ENCODE measurements around the gene RGS7BP. TPM values are rescaled to one million over a fixed set of nuclear protein-coding genes. Genes with fewer than 3 reads are reported as not detected.
"Not testable (repeated sequence)": the region's sequence is repeated elsewhere in the genome, so short reads cannot be mapped to it uniquely, and the experiment has no call there.

Gene RGS7BP
- total RNA-seq, 2 donors from 2014 or later, result 0.12 to 0.35 TPM

DNA sequence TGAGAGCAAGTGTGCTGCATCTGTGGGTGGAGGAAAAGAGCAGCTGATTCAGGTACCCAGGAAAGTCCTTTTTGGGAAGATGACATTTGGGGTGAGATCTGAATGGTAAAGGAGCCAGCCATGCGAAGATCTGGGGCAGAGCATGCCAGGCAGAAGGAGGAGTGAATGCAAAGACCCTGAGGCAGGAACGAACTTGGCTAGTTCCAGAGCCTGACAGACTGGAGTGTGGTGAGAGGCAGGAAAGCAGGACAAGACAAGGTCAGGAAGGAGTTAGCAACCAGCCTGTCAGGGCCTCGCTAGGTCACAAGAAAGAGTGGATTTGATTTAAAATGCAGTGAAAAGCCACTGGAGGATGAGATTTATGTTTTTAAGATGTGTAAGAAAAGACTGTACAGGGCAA lies 28.2 kb downstream of the RGS7BP start:
- no peak overlapping the region for H3K9ac ChIP-seq (ENCODE audit: low read depth in 2 of 2, low read length in 2 of 2)
- no peak overlapping the region for H3K4me3 ChIP-seq
- TF ChIP-seq, protein P1, sequence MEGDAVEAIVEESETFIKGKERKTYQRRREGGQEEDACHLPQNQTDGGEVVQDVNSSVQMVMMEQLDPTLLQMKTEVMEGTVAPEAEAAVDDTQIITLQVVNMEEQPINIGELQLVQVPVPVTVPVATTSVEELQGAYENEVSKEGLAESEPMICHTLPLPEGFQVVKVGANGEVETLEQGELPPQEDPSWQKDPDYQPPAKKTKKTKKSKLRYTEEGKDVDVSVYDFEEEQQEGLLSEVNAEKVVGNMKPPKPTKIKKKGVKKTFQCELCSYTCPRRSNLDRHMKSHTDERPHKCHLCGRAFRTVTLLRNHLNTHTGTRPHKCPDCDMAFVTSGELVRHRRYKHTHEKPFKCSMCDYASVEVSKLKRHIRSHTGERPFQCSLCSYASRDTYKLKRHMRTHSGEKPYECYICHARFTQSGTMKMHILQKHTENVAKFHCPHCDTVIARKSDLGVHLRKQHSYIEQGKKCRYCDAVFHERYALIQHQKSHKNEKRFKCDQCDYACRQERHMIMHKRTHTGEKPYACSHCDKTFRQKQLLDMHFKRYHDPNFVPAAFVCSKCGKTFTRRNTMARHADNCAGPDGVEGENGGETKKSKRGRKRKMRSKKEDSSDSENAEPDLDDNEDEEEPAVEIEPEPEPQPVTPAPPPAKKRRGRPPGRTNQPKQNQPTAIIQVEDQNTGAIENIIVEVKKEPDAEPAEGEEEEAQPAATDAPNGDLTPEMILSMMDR (IDR thresholded peaks at IDR 0.05), result no peak
- H3K9me3 ChIP-seq, result no peaks in the 10 kb centered on the region
- intact Hi-C loops (cut with DNase I), result no loop called here
- H3K27ac ChIP-seq, result no peak overlapping the region
- no peak for DNase-seq
- H3K4me1 ChIP-seq, result no peaks in the 10 kb centered on the region
- no peaks in the 10 kb centered on the region for H3K27me3 ChIP-seq
- H3K36me3 ChIP-seq, result no peaks in the 10 kb centered on the region

DNA sequence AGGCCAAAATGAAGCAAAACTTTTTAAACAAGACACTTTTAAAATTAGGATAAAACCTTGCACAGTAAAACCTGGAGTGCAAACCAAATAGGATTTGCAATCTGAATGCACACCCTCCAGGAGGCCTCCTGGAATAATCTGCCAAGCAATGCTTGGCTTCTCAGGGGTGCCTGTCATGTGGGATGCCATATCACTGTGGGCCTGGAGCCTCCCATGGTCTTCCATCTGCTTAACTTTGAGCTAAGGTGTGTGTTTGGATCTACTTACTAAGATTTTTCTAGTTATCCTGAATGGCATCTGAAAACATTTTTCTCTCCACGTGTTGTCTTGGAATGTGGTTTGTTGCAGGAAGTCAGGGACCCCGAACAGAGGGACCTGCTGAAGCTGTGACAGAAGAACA lies 52.1 kb downstream of the RGS7BP start:
- Histone ChIP-seq H3K36me3 (no peaks in the 10 kb centered on the region), H3K9me3 (no peaks in the 10 kb centered on the region), H3K9ac (ENCODE audit: low read depth in 2 of 2, low read length in 2 of 2) (no peak overlapping the region), H3K4me3 (no peak overlapping the region), H3K27ac (no peak overlapping the region), H3K27me3 (no peaks in the 10 kb centered on the region), H3K4me1 (no peaks in the 10 kb centered on the region)
- intact Hi-C loops (cut with DNase I), result no loop called here
- TF ChIP-seq, protein P1 (IDR thresholded peaks at IDR 0.05), result no peak
- no peak for DNase-seq

DNA sequence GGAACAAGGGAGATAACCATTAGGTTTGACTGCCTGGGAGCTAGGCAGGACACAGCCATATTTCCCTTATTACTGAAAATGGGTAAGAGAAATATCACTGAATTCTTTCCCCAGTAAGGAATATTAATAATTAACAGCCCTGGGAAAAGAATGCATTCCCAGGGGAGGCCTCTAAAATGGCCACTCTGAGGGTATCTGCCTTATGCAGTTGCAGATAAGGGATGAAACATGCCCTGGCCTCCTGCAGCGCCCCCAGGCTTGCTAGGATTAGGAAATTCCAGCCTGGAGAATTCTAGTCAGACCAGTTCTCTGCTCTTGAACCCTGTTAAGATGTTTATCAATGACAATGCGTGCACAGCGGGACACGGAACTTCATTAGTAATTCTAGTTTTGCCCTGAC lies 52.8 kb downstream of the RGS7BP start:
- H3K4me1 ChIP-seq; H3K9ac ChIP-seq (ENCODE audit: low read depth in 2 of 2, low read length in 2 of 2); H3K27me3 ChIP-seq; H3K4me3 ChIP-seq; H3K36me3 ChIP-seq; intact Hi-C loops (cut with DNase I); DNase-seq; H3K9me3 ChIP-seq; H3K27ac ChIP-seq: not testable (repeated sequence)

DNA sequence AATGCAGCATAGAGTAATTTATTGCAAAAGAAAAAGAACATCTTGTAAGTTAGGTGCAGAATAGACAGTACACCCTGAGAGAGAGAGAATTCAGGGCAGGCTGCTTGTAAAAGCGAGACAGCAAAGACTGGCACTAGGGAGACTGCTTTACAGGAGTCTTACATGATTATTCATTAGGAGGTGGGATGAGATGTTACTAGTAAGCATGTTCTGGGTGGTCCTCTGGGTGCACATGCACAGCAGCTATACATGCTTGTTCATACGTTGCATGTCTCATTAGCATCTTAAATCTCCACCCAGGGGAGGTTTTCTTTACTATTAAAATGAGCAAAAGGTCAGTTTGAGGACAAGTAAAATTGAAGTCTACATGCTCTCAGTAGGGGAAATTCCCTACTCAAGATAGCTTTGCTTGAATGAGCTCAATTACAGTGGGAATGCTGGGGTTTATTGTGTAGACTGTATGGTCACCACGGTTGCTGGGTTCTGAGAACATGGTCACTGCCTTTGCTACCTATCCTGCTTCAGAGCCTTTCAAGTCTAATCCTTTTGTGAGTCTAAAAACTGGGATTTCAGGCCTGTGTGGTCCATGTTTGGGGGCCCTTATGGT lies 60.6 kb downstream of the RGS7BP start:
- H3K4me3 ChIP-seq, result no peak overlapping the region

DNA sequence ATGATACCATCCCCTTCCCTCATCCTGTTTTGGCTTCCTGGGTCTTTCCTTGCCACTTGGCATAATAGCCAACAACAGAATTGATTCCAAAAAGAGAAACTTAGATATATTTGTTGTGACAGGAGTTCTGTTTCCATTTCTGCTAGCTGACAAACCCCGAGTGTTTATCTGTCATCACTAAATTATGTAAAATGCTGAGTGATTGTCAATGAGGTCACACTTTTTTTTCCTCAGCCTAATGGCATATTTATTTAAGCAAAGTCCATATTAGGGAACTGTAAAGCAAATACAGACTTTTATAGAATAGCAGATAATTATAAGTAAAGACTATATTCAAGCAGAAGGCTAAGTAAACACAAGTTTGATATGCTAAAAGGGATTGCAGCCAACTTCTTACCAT lies 64.0 kb downstream of the RGS7BP start:
- Histone ChIP-seq H3K36me3 (no peaks in the 10 kb centered on the region), H3K27me3 (no peaks in the 10 kb centered on the region), H3K4me3 (no peak overlapping the region), H3K9ac (ENCODE audit: low read depth in 2 of 2, low read length in 2 of 2) (no peak overlapping the region), H3K4me1 (no peaks in the 10 kb centered on the region), H3K27ac (no peak overlapping the region), H3K9me3 (no peaks in the 10 kb centered on the region)
- no peak for DNase-seq
- intact Hi-C loops (cut with DNase I), result no loop called here
- TF ChIP-seq, protein P1 (IDR thresholded peaks at IDR 0.05), result no peak

More for the DNA sequence above, 60.6 kb downstream of the RGS7BP start:
- Histone ChIP-seq H3K36me3 (no peaks in the 10 kb centered on the region), H3K9ac (ENCODE audit: low read depth in 2 of 2, low read length in 2 of 2) (no peak overlapping the region), H3K27ac (no peak overlapping the region), H3K9me3 (no peaks in the 10 kb centered on the region), H3K4me1 (no peaks in the 10 kb centered on the region), H3K27me3 (no peaks in the 10 kb centered on the region)
- intact Hi-C loops (cut with DNase I), result no loop called here
- no peak for DNase-seq
- TF ChIP-seq, protein P1 (IDR thresholded peaks at IDR 0.05), result no peak

DNA sequence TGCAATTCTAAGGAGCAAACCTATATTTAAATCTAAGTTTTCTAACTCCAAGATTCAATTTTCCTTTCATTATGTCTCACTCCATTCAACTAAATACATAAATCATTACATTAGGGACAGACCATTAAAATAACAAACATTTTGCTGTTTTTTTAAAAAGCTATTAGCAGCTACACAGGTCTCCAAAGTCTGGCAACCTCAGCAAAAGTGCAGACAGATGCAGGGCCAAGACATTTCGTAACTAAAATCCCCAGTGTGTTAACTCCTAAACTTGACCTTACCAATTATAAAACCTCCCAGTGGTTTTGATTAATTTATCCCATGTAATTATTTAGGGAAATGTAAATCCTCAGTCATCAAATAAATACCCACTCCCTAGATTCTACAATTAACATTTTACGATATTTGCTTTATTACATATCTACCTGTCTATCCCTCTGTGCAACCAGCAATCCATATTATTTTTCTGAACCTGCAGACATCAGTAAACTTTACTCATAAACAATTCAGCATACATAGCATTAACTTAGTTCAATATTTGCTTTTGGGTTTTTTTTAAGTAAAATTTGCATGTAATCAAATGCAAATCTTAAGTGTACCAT lies 64.7 kb downstream of the RGS7BP start:
- Histone ChIP-seq H3K36me3 (no peaks in the 10 kb centered on the region), H3K27ac (no peak overlapping the region), H3K4me1 (no peaks in the 10 kb centered on the region), H3K27me3 (no peaks in the 10 kb centered on the region), H3K9ac (ENCODE audit: low read depth in 2 of 2, low read length in 2 of 2) (no peak overlapping the region), H3K9me3 (no peaks in the 10 kb centered on the region), H3K4me3 (no peak overlapping the region)
- intact Hi-C loops (cut with DNase I), result no loop called here
- TF ChIP-seq, protein P1 (IDR thresholded peaks at IDR 0.05), result no peak
- DNase-seq, result no peak

Data from colonic mucosa (tissue), 4 donors.